NCI-H2171 treated with DMSO at 0.1 percent for 48 hours (cell line): ENCODE data around the gene PSMD2.
A peak's percentile ranks its signal among the peaks of the same experiment; 100 is the strongest.

ENCODE experiments used
- DNase-seq: peaks from one replicate; lab custom pipeline; 2025; lab: John Stamatoyannopoulos, UW

The PSMD2 gene

DNA sequence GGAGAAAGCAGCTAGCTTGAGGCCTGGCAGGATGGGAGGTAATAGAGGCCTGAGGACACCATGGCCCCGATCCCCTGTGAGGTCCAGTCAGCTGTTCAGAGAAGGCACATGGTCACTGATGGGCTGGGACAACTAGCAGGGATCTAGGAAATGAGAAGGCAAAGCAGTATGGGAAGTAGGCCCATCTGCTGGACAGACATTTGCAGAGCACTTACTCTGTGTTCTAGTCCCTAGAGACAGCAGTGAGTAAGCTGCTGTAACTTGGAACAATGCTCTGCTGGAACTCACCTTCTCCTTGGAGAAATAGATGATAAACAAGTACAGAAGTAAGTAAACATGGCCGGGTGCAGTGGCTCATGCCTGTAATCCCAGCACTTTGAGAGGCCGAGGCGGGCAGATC lies 16.1 kb upstream of the PSMD2 start:
- peak; percentile 48 for DNase-seq

DNA sequence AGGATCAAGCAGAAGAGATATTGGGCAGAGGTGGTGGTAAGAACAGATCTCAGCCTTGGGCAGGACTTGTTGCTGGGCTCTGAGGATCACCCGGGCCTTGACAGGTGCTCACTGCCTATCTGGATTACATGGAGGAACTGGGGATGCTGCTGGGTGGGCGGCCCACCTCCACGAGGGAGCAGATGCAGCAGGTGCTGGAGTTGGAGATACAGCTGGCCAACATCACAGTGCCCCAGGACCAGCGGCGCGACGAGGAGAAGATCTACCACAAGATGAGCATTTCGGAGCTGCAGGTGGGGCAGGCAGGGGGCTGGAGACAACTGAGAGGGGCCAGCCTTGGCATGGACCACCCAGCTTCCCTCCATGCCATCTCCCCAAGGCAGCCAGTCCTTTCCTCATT lies 15.4 kb upstream of the PSMD2 start:
- no peak for DNase-seq

DNA sequence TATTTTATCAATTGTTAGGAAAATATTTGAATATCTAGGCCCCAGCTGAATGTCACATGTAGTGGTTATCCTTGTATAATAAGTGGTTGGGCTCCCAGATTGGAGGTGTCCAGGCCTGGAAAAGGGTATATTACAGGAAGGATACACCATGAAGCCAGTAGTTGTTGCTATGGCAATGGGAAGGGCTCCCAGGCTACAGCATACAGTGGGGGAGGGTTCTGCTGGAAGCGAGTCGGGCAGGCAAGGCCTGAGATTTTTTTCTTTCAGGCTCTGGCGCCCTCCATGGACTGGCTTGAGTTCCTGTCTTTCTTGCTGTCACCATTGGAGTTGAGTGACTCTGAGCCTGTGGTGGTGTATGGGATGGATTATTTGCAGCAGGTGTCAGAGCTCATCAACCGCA lies 14.3 kb upstream of the PSMD2 start:
- peak; percentile 54 for DNase-seq

DNA sequence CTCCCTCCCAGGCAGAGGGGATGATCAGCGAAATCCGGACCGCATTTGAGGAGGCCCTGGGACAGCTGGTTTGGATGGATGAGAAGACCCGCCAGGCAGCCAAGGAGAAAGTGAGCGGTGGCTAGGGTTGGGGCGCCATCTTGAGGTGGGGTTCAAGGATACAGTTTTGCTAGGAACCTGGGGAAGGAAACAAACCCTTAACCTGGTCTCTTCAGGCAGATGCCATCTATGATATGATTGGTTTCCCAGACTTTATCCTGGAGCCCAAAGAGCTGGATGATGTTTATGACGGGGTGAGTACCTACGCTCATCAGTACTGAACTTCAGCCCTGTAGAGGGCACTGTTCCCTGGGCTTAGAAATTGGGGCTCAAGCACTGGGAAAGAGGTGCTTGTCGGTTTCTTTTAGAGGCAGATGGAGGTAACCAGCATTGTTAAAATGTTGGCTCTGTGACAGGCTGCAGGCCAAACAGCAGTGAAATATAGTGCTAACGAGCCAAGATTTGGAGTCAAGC lies 9.6 kb upstream of the PSMD2 start:
- peak; percentile 79 for DNase-seq

DNA sequence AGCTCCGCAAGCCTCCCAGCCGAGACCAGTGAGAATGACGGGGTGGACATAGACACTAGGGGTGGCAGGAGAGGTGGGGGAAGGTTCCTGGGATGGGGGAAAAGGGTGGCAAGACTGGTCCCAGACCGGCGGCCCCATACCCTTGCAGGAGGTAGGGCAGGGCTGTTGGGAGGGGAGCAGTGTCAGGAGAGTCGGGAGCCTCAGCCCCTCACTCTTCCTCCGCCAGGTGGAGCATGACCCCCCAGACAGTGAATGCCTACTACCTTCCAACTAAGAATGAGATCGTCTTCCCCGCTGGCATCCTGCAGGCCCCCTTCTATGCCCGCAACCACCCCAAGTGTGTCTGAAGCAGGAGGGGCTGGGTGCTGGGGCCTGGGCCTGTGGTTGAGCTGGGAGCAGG lies 8.7 kb upstream of the PSMD2 start:
- no peak for DNase-seq

DNA sequence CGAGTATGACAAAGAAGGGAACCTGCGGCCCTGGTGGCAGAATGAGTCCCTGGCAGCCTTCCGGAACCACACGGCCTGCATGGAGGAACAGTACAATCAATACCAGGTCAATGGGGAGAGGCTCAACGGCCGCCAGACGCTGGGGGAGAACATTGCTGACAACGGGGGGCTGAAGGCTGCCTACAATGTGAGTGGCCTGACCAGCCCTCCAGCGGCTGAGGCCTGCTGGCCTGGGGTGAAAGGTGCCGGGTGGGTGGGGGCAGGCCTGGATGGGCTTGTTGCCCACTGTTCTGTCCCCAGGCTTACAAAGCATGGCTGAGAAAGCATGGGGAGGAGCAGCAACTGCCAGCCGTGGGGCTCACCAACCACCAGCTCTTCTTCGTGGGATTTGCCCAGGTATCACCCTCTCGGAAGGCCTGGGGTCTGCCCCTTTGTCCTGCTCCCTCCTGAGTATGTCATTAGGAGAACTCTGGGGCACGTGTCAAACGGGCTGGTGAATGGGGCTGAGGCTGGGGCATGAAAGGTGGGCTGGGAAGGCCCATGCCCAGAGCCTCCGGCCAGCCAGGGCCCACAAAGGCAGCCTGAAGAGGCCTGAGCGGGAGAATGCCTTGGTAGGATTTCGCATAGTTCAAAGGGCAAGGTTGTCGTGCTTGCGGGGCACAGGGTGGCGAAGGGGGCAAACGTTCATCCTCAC lies 7.8 kb upstream of the PSMD2 start:
- no peak for DNase-seq

DNA sequence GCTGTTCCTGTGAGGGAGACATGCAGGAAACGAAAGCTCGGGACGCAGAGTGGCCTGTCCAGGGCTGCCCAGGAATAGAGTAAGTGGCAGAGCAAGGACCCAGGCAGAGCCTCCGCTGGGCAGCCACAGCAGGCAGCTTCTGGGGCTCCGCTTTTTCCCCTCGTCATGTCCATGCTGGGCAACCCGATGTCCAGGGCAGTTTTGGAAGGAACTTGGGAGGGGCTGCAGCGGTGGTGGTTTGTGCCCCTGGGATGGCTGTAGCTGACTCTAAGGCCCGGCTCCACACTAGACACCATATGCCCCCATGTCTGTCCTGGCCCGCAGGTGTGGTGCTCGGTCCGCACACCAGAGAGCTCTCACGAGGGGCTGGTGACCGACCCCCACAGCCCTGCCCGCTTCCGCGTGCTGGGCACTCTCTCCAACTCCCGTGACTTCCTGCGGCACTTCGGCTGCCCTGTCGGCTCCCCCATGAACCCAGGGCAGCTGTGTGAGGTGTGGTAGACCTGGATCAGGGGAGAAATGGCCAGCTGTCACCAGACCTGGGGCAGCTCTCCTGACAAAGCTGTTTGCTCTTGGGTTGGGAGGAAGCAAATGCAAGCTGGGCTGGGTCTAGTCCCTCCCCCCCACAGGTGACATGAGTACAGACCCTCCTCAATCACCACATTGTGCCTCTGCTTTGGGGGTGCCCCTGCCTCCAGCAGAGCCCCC lies 7.1 kb upstream of the PSMD2 start:
- DNase-seq = no peak

DNA sequence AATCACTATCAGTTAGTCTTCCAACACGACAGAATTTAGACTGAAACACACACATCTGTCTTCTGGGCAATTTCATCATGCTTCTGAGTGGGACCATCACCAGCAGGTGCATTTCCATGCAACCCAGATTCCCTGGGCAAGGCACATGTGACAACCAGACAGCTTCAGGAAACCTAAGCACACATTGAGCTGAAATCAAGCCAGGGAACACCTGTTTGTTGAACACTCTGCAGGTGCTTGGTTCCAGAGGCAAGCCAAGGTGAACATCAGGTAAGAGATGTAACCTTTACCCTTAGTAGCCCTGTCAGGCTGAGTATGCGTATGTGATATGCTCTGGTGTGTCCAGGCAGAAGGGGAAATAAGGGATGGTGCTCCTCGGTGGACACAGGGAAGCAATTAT lies 3.3 kb upstream of the PSMD2 start:
- peak; percentile 14 for DNase-seq

DNA sequence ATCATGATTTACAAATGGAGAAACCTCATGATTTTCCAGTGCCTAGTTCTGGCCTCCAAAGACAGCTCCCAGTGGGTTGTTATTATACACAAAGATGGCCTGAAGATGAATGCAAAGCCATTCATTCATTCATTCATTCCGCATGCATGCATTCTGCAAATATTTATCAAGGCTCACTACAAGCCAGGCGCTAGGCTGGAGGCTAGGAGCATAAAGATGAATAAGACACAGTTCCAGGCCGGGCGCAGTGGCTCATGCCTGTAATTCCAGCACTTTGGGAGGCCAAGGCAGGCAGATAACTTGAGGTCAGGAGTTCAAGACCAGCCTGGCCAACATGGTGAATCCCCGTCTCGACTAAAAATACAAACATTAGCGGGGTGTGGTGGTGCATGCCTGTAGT lies 2.4 kb upstream of the PSMD2 start:
- DNase-seq = no peak

DNA sequence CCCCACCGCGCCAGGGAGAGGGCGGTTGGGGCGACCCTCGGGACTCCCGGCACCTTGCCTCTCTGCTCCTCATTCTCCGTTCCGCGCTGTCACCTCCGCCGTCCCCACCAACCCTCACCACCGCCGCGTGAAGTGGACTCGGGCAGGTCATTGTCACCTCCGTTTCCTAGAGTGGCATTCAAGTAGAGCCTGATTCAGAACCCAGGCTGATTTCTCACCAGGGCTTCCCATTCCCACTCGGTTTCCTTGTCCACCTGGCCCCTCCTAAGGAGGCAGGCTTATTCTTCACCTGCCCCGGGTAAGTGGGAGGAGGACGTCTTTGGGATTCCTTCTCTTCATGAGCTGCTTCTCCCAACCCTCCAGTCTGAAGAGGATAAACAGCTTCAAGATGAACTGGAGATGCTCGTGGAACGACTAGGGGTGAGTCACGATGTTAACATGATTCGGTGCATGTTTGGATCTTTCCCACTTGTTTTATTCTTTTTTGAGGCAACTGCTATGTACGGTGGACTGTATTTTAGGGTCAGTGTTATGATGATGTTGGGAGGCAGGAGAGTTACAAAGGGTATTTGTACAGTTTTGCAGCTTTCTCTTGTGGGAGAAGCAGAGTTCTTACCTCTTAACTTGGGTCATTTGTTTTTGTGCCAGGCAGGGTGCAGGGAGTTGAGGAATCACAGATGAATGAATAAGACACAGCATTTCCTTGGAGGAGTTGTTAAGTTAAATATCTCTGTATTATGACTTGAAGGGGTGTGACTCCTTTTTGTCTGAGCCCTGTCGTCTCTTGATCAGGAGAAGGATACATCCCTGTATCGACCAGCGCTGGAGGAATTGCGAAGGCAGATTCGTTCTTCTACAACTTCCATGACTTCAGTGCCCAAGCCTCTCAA lies 692 bp downstream of the PSMD2 start:
- DNase-seq = no peak

DNA sequence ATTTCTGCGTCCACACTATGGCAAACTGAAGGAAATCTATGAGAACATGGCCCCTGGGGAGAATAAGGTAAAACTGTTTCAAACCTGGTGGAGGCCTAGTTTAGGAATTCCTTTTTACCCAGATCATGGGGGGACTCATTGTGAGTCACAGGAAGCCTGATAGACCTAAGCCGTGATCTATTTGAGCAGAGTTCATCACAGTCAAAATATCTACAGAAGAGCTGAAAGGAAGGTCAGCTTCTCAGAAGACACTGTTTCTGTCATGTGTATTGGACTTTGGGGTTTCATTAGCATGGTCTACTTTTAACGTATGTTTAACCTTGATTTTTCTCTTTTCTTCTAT lies 1.3 kb downstream of the PSMD2 start:
- no peak for DNase-seq

DNA sequence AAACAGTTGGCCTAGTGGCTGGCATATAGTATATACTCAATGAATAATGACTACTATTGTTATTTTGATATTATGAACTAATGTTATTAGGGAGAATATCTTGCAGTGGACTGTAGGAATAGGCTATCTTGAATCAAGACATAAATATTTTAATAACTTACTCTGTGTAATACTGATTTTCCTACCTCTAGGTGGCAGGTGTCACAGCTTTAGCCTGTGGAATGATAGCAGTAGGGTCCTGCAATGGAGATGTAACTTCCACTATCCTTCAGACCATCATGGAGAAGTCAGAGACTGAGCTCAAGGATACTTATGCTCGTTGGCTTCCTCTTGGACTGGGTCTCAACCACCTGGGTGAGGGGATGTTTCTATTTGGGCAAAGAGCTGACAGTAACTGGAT lies 6.5 kb downstream of the PSMD2 start:
- peak; percentile 19 for DNase-seq

DNA sequence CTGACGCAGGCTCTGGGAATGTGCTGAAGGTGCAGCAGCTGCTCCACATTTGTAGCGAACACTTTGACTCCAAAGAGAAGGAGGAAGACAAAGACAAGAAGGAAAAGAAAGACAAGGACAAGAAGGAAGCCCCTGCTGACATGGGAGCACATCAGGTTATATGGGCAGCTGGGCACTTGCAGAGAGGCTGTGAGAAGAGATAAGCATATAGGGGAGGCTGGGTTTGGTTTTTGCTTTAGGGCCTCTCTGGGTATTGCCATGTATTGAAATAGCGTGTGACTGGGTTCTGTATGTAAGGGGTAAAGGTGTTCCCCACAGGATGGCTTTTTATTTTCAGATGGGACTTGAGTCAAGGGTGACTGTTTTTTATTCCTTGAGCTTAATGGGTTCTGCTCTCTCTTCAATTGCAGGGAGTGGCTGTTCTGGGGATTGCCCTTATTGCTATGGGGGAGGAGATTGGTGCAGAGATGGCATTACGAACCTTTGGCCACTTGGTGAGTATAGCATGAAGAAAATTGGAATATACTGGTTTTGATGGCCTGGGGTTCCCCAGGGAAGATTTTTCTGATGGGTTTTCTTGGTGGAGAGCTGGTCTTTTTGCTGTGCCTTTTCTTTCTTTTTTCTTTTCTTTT lies 7.4 kb downstream of the PSMD2 start:
- DNase-seq = no peak

DNA sequence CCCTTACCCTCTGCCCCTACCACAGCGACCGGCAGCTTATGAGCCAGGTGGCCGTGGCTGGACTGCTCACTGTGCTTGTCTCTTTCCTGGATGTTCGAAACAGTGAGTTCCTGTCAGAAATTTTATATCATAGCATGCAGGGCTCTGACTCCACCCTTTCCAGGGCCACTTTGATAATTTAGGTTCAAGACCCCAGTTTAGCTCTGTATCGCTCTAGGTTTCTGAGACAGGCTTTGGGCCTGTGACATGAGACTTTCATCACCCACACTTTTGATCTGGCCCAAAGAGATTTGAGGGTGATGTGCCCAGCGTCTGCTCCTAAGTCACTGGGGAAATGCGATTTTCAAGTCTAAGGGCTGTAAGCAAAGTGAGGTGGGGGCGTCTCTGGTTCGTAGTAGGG lies 8.9 kb downstream of the PSMD2 start:
- no peak for DNase-seq

DNA sequence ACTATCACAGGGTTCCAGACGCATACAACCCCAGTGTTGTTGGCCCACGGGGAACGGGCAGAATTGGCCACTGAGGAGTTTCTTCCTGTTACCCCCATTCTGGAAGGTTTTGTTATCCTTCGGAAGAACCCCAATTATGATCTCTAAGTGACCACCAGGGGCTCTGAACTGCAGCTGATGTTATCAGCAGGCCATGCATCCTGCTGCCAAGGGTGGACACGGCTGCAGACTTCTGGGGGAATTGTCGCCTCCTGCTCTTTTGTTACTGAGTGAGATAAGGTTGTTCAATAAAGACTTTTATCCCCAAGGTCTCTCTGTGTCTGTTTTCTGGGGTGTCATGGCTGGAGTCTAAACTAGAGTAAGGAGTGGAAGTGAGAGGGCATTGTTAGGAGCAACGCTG lies 9.7 kb downstream of the PSMD2 start:
- no peak for DNase-seq

DNA sequence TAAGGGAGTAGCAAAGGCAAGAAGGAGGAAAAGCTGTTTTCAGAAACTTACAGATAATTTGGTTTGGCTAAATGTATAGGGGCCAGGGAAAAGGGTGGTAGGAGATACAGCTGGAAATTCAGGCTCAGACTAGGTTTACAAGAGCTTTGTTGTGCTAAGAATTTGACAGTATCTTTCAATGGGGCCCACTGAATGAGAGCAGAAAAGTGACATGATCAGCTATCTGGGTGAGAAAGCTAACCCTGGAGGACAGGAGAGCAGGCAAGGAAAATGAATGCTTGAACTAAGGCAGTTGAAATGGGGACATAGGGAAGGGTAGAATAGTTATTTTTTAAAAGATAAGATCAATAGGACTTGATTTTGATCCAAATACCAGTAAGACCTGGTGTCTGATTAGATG lies 12.6 kb downstream of the PSMD2 start:
- no peak for DNase-seq

DNA sequence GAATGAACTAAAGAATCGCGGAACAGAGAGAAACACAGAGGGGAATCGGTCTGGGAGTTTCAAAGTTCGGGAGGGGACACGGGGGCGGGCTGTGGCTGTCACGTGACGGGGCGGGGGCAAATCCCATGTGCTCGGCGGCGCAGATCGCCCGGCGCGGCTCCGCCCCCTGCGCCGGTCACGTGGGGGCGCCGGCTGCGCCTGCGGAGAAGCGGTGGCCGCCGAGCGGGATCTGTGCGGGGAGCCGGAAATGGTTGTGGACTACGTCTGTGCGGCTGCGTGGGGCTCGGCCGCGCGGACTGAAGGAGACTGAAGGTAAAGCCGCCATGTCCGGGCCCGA lies 15.3 kb downstream of the PSMD2 start, which contains the start of gene EIF4G1:
Gene EIF4G1 (plus strand): TSS at position 244 of the 337 bp plus-strand sequence. CDS start 1,191 bp downstream, outside the sequence.
- peak; percentile 95 for DNase-seq

DNA sequence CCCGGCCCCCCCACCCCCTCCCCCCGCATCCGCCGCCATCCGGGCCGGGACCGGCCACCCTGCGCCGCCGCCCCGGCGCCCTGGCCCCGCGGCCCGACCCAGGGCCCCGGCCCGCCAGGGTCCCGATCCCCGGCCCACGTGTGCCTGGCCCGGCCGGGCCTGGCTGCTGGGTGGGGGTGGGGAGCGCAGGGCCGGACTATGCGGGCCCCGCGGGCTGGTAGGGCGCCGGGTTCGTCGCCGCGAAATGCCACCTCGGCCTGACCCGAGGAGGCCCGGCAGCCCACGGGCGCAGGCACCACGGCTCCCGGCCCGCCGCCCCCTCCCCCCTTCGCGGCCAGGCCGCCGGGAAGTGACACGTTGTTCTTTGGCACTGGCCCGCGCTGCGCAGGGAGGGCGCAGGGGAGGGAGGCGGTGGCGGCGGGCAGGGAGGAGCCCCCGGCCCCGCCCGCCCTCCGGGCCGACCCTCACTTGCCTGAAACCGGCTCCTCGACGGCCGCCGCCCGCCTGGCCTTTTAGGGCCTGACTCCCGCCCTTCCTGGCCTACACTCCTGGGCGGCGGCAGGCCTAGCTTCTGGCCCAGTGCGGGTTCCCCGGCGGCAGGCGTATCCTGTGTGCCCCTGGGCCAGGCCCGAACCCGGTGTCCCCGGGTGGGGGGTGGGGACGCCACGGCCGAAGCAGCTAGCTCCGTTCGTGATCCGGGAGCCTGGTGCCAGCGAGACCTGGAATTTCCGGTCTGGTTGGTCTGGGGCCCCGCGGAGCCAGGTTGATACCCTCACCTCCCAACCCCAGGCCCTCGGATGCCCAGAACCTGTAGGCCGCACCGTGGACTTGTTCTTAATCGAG lies 15.9 kb downstream of the PSMD2 start:
- DNase-seq = peak; percentile 35

DNA sequence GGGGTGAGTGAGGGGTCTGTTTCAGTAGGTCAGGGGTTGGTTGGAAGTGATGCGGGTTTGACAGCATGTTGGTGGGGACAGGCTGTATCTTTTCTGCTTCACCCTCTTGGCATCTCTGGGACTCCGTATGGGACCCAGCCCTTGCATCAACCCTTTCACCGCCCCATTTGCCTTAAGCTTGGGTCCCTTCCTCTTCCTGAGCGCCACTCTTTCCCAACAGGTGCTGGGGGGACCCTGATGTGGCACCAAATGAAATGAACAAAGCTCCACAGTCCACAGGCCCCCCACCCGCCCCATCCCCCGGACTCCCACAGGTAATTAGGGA lies 16.5 kb downstream of the PSMD2 start:
- no peak for DNase-seq

DNA sequence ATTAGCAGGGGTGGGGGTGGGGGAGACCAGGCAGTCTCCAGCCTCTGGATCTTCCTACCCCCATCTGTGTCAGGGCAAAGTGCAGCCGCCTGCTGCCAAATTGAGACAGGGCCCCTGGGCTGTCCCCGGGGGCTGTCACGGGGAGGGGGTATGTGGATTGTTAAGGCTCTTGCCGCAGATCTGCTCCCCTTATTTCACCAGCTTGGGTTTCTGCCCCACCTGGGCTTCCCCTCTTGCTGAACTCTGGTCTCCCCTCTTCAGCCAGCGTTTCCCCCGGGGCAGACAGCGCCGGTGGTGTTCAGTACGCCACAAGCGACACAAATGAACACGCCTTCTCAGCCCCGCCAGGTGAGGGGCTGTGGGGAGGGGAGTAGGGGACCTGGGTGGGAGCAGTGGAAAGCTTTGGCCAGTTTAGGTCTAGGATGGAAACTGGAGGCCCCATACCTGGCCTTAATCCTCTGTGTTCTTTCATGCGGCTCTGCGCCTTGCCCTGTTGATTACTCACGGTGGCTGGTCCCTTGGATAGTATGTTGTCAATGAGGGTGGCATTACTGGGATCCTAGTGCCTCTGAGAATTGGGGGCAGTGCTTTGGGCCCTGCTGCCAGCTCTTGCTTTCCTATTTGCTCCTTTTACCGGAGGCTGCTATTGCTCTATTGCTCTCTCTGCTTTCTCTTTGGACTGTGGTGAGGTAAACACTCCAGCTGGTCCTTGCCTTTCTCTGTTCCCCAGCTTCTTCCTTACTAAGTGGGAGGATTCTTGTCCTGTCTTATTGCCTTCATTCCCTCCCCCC lies 17.0 kb downstream of the PSMD2 start:
- DNase-seq = no peak

DNA sequence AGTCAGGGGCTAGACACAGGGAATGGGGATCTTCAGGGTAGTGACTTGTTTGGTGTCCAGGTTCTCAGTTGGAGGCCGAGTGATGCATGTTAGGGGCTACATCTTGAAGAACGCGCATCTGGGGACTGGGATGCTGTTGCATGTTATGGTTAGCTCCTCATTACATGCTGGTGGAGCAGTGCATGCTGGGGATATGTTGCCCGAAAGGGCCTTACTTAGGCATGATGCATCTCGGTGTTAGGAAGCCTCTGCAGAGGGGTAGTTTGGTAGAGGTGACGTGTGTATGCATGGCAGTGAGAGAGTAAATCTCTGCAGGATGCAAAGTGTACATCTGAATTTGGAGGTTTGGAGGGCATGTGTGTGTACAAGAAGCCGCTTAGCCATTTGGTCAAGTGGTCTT lies 17.8 kb downstream of the PSMD2 start:
- no peak for DNase-seq
